H9 (cell line): ENCODE data around the gene PPOX. TPM values are rescaled to one million over a fixed set of nuclear protein-coding genes. Genes with fewer than 3 reads are reported as not detected.

Experiments
- DNase-seq: peaks from one replicate; pipeline ENCODE4 v3.0.0-alpha.2; 2017
- H2AFZ ChIP-seq: one replicate; pipeline ENCODE4 v1.6.1; 2013; ENCODE audit warnings: mild to moderate bottlenecking, low read length, control low read depth, moderate library complexity
- H2AK5ac ChIP-seq: 2 replicates; pipeline ENCODE4 v1.6.1; 2013; ENCODE audit warnings: low read length, control low read depth, mixed read lengths; ENCODE audit not compliant: insufficient read length
- H2BK120ac ChIP-seq: one replicate; pipeline ENCODE4 v1.6.1; 2013; ENCODE audit warnings: low read depth, mild to moderate bottlenecking, low read length, control low read depth, inconsistent platforms; ENCODE audit not compliant: poor library complexity, severe bottlenecking
- H2BK12ac ChIP-seq: 2 replicates; pipeline ENCODE4 v1.6.1; 2013; ENCODE audit warnings: low read length, control low read depth, mixed read lengths, low read depth; ENCODE audit not compliant: insufficient read length
- H2BK15ac ChIP-seq: 2 replicates; pipeline ENCODE4 v1.6.1; 2013; ENCODE audit warnings: low read depth, low read length, control low read depth
- H2BK20ac ChIP-seq: one replicate; pipeline ENCODE4 v1.6.1; 2013; ENCODE audit warnings: low read depth, mild to moderate bottlenecking, low read length, control low read depth, inconsistent platforms; ENCODE audit not compliant: poor library complexity, severe bottlenecking
- H2BK5ac ChIP-seq: 2 replicates; pipeline ENCODE4 v1.6.1; 2013; ENCODE audit warnings: low read length, control low read depth, mixed read lengths; ENCODE audit not compliant: insufficient read length
- H3K14ac ChIP-seq: 2 replicates; pipeline ENCODE4 v1.6.1; 2013; ENCODE audit warnings: low read length, control low read depth; ENCODE audit not compliant: insufficient read depth
- H3K18ac ChIP-seq: 2 replicates; pipeline ENCODE4 v1.6.1; 2013; ENCODE audit warnings: low read depth, mild to moderate bottlenecking, mixed read lengths, low read length, control low read depth; ENCODE audit not compliant: insufficient read length
- H3K23ac ChIP-seq: 2 replicates; pipeline ENCODE4 v1.6.1; 2013; ENCODE audit warnings: low read length, control low read depth, mixed read lengths, low read depth; ENCODE audit not compliant: insufficient read length
- H3K23me2 ChIP-seq: 2 replicates; pipeline ENCODE4 v1.6.1; 2013; ENCODE audit warnings: low read depth, mild to moderate bottlenecking, mixed read lengths, low read length, control low read depth; ENCODE audit not compliant: insufficient read length, poor library complexity, severe bottlenecking
- H3K27ac ChIP-seq: 2 replicates; pipeline ENCODE4 v1.5.1; 2013; ENCODE audit warnings: low read length, control low read depth, mixed read lengths, low read depth; ENCODE audit not compliant: insufficient read length
- H3K27me3 ChIP-seq: 2 replicates; pipeline ENCODE4 v1.6.1; 2013; ENCODE audit warnings: low read length, control low read depth, inconsistent platforms; ENCODE audit not compliant: insufficient read depth
- H3K4ac ChIP-seq: 2 replicates; pipeline ENCODE4 v1.6.1; 2013; ENCODE audit warnings: low read depth, mild to moderate bottlenecking, control low read depth, inconsistent platforms, low read length, moderate library complexity
- H3K4me1 ChIP-seq: 2 replicates; pipeline ENCODE4 v1.6.1; 2013; ENCODE audit warnings: low read length, control low read depth, inconsistent platforms; ENCODE audit not compliant: insufficient read depth
- H3K4me2 ChIP-seq: 2 replicates; pipeline ENCODE4 v1.6.1; 2013; ENCODE audit warnings: low read length, control low read depth, mixed read lengths; ENCODE audit not compliant: insufficient read length, insufficient read depth
- H3K56ac ChIP-seq: 2 replicates; pipeline ENCODE4 v1.6.1; 2013; ENCODE audit warnings: low read depth, mild to moderate bottlenecking, mixed read lengths, low read length, control low read depth; ENCODE audit not compliant: insufficient read length
- H3K79me1 ChIP-seq: 2 replicates; pipeline ENCODE4 v1.6.1; 2013; ENCODE audit warnings: low read depth, mild to moderate bottlenecking, moderate library complexity, low read length, control low read depth, inconsistent platforms; ENCODE audit not compliant: insufficient read depth, poor library complexity, severe bottlenecking
- H3K79me2 ChIP-seq: 2 replicates; pipeline ENCODE4 v1.6.1; 2013; ENCODE audit warnings: low read length, control low read depth, inconsistent platforms; ENCODE audit not compliant: insufficient read depth
- H3K9ac ChIP-seq: 2 replicates; pipeline ENCODE4 v1.6.1; 2013; ENCODE audit warnings: low read length, control low read depth, mixed read lengths; ENCODE audit not compliant: insufficient read length; ENCODE audit errors: extremely low read depth
- H3K9me3 ChIP-seq: one replicate; pipeline ENCODE4 v1.6.1; 2013; ENCODE audit warnings: low read depth, low read length, inconsistent platforms; ENCODE audit not compliant: control insufficient read depth
- H3T11ph ChIP-seq: one replicate; pipeline ENCODE4 v1.6.1; 2013; ENCODE audit warnings: mild to moderate bottlenecking, low read length, control low read depth, inconsistent platforms
- H4K20me1 ChIP-seq: one replicate; pipeline ENCODE4 v1.6.1; 2013; ENCODE audit not compliant: control insufficient read depth, insufficient read length, insufficient read depth
- H4K5ac ChIP-seq: 2 replicates; pipeline ENCODE4 v1.6.1; 2013; ENCODE audit warnings: low read depth, mild to moderate bottlenecking, mixed read lengths, low read length, control low read depth; ENCODE audit not compliant: insufficient read length
- H4K8ac ChIP-seq: replicated peaks from 2 replicates; pipeline ENCODE4 v1.6.1; 2013; ENCODE audit warnings: low read length, control low read depth, mixed read lengths, low read depth; ENCODE audit not compliant: insufficient read length
- H4K91ac ChIP-seq: 2 replicates; pipeline ENCODE4 v1.6.1; 2013; ENCODE audit warnings: low read depth, mild to moderate bottlenecking, moderate library complexity, mixed read lengths, low read length, control low read depth; ENCODE audit not compliant: insufficient read length
- H3K27ac Mint-ChIP-seq, 3 experiments: 2 replicates in 2 of 3; 3 replicates in 1 of 3; pipeline ENCODE4 v1.8.0; 2020 to 2021; ENCODE audit warnings: mixed read lengths in 3 of 3, mild to moderate bottlenecking in 1 of 3, moderate library complexity in 1 of 3
- H3K27me3 Mint-ChIP-seq: 2 replicates; pipeline ENCODE4 v1.8.0; 2021; ENCODE audit warnings: low read depth, mild to moderate bottlenecking, moderate library complexity, mixed read lengths
- H3K36me3 Mint-ChIP-seq, 3 experiments: 2 replicates in 2 of 3; 3 replicates in 1 of 3; pipeline ENCODE4 v1.8.0; 2020 to 2021; ENCODE audit warnings: low read depth in 3 of 3, mixed read lengths in 3 of 3; ENCODE audit not compliant: insufficient read depth in 1 of 3
- H3K4me1 Mint-ChIP-seq, 2 experiments: 2 replicates each; pipeline ENCODE4 v1.8.0; 2020; ENCODE audit warnings: mixed read lengths in 2 of 2
- H3K4me3 Mint-ChIP-seq, 2 experiments: 2 replicates in 1 of 2; 3 replicates in 1 of 2; pipeline ENCODE4 v1.8.0; 2020 to 2021; ENCODE audit warnings: mild to moderate bottlenecking in 2 of 2, mixed read lengths in 2 of 2, moderate library complexity in 1 of 2
- H3K9me3 Mint-ChIP-seq, 2 experiments: 2 replicates in 1 of 2; 3 replicates in 1 of 2; pipeline ENCODE4 v1.8.0; 2020; ENCODE audit warnings: mild to moderate bottlenecking in 2 of 2, mixed read lengths in 2 of 2, moderate library complexity in 1 of 2
- CTCF ChIP-seq: fragments of 200-600 bp; sonication (generic); conservative IDR thresholded peaks from 3 replicates; pipeline ENCODE4 v1.8.0; 2021; ENCODE audit warnings: antibody characterized with exemption, mild to moderate bottlenecking
- WGBS: extraction: QIAGEN DNeasy Blood & Tissue Kit; methylation state at CpG from one replicate; pipeline ENCODE4 v1.1.7; 2013; ENCODE audit warnings: missing lambda C conversion rate, low lambda C conversion rate, mixed read lengths; ENCODE audit not compliant: insufficient read length; ENCODE audit errors: extremely low coverage; 5-methylcytosine and 5-hydroxymethylcytosine counted together
- total RNA-seq: library from RNA; stranded (reverse); gene quantifications from 2 replicates; pipeline ENCODE4 v1.2.1, GENCODE V29; 2021

The PPOX gene
- total RNA-seq, 1 experiment from 2014 or later, result 39.8 TPM

GRCh38 chr1:161196521-161197451 is 30.6 kb downstream of the PPOX start:
- peak overlapping the region in 2 of 3 experiments; percentile 75 to 85; a peak in 4 of 7 replicates for H3K27ac Mint-ChIP-seq

More at GRCh38 chr1:161196521-161197451, 30.6 kb downstream of the PPOX start:
- Histone ChIP-seq H2BK120ac (no peak overlapping the region), H3K56ac (no peak overlapping the region), H4K91ac (no peak overlapping the region), H2AK5ac (no peak overlapping the region), H2BK15ac (no peak overlapping the region), H3K9me3 (no peaks in the 10 kb centered on the region), H3K27me3 (no peaks in the 10 kb centered on the region), H3K79me2 (no peaks in the 10 kb centered on the region), H4K20me1 (no peaks in the 10 kb centered on the region), H3K27ac (no peak overlapping the region), H3T11ph (no peak overlapping the region), H3K9ac (no peak overlapping the region), H3K4me2 (peak overlapping the region; percentile 27), H2BK5ac (no peak overlapping the region), H2AFZ (no peak overlapping the region), H3K23me2 (peaks cover 4% of the 10 kb centered on the region), H2BK12ac (no peak overlapping the region), H3K23ac (no peak overlapping the region), H3K18ac (peak overlapping the region; percentile 27), H2BK20ac (no peak overlapping the region), H4K5ac (no peak overlapping the region), H3K4me1 (peaks cover 24% of the 10 kb centered on the region), H3K79me1 (no peaks in the 10 kb centered on the region), H3K4ac (no peak overlapping the region), H4K8ac (no peak overlapping the region), H3K14ac (0 out of 2 replicates have a peak overlapping the region, but pooled peaks have one; percentile 19)
- no peak for TF ChIP-seq CTCF
- Mint-ChIP-seq H3K4me3 (peak overlapping the region; percentile 59 to 65), H3K9me3 (no peaks in the 10 kb centered on the region; a peak in 1 of 5 replicates), H3K27me3 (no peaks in the 10 kb centered on the region), H3K4me1 (peaks cover 58 to 61% of the 10 kb centered on the region in 2 experiments), H3K36me3 (peaks cover 0 to 25% (median 11%) of the 10 kb centered on the region in 3 experiments; a peak in 5 of 7 replicates)
- no CpG with 5 or more reads among the region's 27 CpGs for WGBS
- no peak for DNase-seq
